Esophagus muscularis mucosa (tissue), 4 donors: ENCODE measurements around the gene TNFRSF19.
"Not testable (repeated sequence)": the region's sequence is repeated elsewhere in the genome, so short reads cannot be mapped to it uniquely, and the experiment has no call there.

Experiments used
- CTCF ChIP-seq, 3 experiments: fragments of 200-600 bp in 2 of 3; fragments of 450-650 bp in 1 of 3; sonication (generic) in 2 of 3; IDR thresholded peaks; one replicate each; pipeline ENCODE4 v1.5.1; 2017 to 2019; ENCODE audit warnings: antibody characterized with exemption in 3 of 3, mild to moderate bottlenecking in 2 of 3, moderate library complexity in 1 of 3
- EP300 ChIP-seq: sonication (generic); formaldehyde crosslinking; IDR thresholded peaks from one replicate; pipeline ENCODE4 v1.6.1; 2017; ENCODE audit warnings: antibody characterized with exemption
- POLR2A ChIP-seq: fragments of 450-650 bp; IDR thresholded peaks from one replicate; pipeline ENCODE4 v1.6.1; 2017; ENCODE audit warnings: antibody characterized with exemption, moderate library complexity, mild to moderate bottlenecking, low read depth
- POLR2AphosphoS5 ChIP-seq, 2 donors: sonication (generic); formaldehyde crosslinking; IDR thresholded peaks; one replicate each; pipeline ENCODE4 v1.6.1; 2017; ENCODE audit warnings: antibody characterized with exemption in 2 of 2

DNA sequence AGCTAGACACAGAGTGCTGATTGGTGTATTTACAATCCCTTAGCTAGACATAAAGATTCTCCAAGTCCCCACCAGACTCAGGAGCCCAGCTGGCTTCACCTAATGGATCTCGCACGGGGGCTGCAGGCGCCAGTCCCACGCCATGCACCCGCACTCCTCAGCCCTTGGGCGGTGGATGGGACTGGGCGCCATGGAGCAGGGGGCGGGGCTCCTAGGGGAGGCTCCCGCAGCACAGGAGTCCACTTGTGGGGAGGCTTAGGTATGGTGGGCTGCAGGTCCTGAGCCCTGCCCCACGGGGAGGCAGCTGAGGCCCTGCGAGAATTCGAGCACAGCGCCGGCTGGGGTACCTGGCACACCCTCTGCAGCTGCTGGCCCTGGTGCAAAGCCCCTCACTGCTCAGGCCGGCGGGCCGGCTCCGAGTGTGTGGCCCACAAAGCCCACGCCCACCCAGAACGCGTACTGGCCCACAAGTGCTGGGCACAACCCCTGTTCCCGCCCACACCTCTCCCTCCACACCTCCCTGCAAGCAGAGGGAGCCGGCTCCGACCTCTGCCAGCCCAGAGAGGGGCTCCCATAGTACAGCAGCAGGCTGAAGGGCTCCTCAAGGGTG, 107.6 kb downstream of the TNFRSF19 start:
- not testable (repeated sequence) for TF ChIP-seq CTCF (IDR thresholded peaks at IDR 0.05); POLR2A; EP300; POLR2AphosphoS5 (IDR thresholded peaks at IDR 0.05)
